Lower leg skin (tissue), 4 donors: ENCODE results near the gene WDFY4. TPM values are rescaled to one million over a fixed set of nuclear protein-coding genes. Genes with fewer than 3 reads are reported as not detected.

Experiments used
- DNase-seq, 2 donors: peaks; one replicate each; pipeline ENCODE4 v3.0.0-alpha.2; 2019; ENCODE audit warnings: low spot score in 2 of 2
- H3K4me3 ChIP-seq: fragments of 200-600 bp; sonication (generic); 2 replicates; pipeline ENCODE4 v1.5.1; 2017; ENCODE audit warnings: mild to moderate bottlenecking, low read depth; ENCODE audit not compliant: poor library complexity, severe bottlenecking
- POLR2A ChIP-seq, 2 donors: fragments of 450-650 bp; IDR thresholded peaks; one replicate each; pipeline ENCODE4 v1.6.1; 2016 to 2017; ENCODE audit warnings: antibody characterized with exemption in 2 of 2, mild to moderate bottlenecking in 1 of 2, moderate library complexity in 1 of 2
- WGBS, 2 donors: methylation state at CpG; one replicate each; pipeline ENCODE4 v1.1.5; 2018; 5-methylcytosine and 5-hydroxymethylcytosine counted together
- intact Hi-C: fragments of 100-400 bp; cut with DNase I; formaldehyde crosslinking; loops from one replicate; pipeline ENCODE4 v1.15.0; 2023; ENCODE audit warnings: low total_unique reads
- total RNA-seq, 4 donors: library from RNA; depleted of rRNA; stranded (reverse); fragments of >200 nt; gene quantifications; one replicate each; pipeline ENCODE4 v1.1.0, GENCODE V29; 2016
- TF ChIP-seq, protein P1 (sequence below), 3 donors: fragments of 450-650 bp; IDR thresholded peaks; one replicate each; pipeline ENCODE4 v1.5.1; 2016; ENCODE audit warnings: antibody characterized with exemption in 3 of 3, mild to moderate bottlenecking in 3 of 3, moderate library complexity in 2 of 3

WDFY4 gene
- total RNA-seq, 4 donors from 2014 or later = 0.91 to 4.2 (median 1.1) TPM

- TF ChIP-seq, protein P1, sequence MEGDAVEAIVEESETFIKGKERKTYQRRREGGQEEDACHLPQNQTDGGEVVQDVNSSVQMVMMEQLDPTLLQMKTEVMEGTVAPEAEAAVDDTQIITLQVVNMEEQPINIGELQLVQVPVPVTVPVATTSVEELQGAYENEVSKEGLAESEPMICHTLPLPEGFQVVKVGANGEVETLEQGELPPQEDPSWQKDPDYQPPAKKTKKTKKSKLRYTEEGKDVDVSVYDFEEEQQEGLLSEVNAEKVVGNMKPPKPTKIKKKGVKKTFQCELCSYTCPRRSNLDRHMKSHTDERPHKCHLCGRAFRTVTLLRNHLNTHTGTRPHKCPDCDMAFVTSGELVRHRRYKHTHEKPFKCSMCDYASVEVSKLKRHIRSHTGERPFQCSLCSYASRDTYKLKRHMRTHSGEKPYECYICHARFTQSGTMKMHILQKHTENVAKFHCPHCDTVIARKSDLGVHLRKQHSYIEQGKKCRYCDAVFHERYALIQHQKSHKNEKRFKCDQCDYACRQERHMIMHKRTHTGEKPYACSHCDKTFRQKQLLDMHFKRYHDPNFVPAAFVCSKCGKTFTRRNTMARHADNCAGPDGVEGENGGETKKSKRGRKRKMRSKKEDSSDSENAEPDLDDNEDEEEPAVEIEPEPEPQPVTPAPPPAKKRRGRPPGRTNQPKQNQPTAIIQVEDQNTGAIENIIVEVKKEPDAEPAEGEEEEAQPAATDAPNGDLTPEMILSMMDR (IDR thresholded peaks at IDR 0.05) = no peak
- TF ChIP-seq POLR2A (IDR thresholded peaks at IDR 0.05) = no peak
- intact Hi-C loops = no loop called here
- no peak overlapping the region for H3K4me3 ChIP-seq
- WGBS, 2 donors = 88 to 91% methylated on average over 5 of the region's 5 CpGs
- DNase-seq = no peak
These were observed 261.7 kb downstream of the WDFY4 start for GRCh38 chr10:48946332-48946731.

GRCh38 chr10:48946891-48947500 is 262.3 kb downstream of the WDFY4 start:
- no peak overlapping the region for H3K4me3 ChIP-seq
- no peak for DNase-seq
- TF ChIP-seq POLR2A (IDR thresholded peaks at IDR 0.05) = no peak
- TF ChIP-seq, protein P1 (IDR thresholded peaks at IDR 0.05) = no peak
- WGBS, 2 donors = 84 to 89% methylated on average over 12 of the region's 12 CpGs
- intact Hi-C loops = no loop called here

- H3K4me3 ChIP-seq = no peak overlapping the region
- DNase-seq = no peak
- TF ChIP-seq, protein P1 (IDR thresholded peaks at IDR 0.05) = no peak
- no peak for TF ChIP-seq POLR2A (IDR thresholded peaks at IDR 0.05)
- intact Hi-C loops = no loop called here
- WGBS, 2 donors = 66 to 69% methylated on average over 9 to 10 of the region's 10 CpGs
These were observed 263.2 kb downstream of the WDFY4 start for GRCh38 chr10:48947690-48948469.

DNA sequence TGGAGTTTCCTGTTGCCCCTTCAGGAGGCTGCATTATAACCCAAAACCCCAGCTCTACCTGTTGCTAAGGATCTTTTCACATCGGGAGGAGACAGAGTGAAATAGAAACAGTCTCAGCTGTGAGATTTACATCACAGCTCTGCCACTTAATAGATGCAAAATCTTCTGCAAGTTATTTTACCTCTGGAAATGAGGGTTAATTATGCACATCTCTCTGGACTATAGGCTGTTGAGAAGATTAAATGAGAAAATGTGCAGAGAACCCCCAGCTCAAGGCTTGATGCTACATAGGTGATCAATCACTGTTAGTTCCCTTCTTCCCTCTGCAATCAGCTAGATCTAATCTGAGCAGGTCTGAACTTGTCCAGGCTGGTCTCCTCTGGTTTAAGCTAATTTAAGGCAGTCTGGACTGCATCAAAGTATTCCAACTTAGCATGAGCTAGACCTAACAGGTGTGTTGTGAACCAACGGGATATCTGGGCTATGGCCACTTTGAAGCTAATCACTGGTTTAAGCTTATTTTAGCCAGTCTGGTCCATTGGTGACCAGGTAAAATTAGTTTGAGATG is 263.9 kb downstream of the WDFY4 start:
- no peak overlapping the region for H3K4me3 ChIP-seq
- TF ChIP-seq, protein P1 (IDR thresholded peaks at IDR 0.05) = no peak
- TF ChIP-seq POLR2A (IDR thresholded peaks at IDR 0.05) = no peak
- intact Hi-C loops = no loop called here
- WGBS, 2 donors = 56 to 62% methylated on average over 2 of the region's 2 CpGs
- no peak for DNase-seq

DNA sequence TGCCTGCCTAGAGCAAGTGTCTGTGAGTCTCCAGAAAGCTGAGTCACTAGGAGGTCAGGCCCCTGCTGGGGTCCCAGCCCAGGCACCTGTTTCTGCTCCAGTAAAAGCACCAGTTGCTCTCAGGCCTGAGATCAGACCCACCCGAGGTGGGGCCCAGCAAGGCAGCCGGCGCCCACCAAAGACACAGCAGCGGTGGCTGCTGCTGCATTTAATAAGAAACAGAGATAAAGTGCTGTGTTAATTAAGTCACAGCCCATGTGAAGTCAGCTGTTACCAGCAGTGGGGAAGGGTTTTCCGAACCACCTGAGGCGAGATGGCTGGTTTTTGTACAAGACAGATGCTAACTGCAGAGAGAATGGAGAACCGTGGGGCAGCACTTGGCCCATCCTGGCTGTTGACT is 267.0 kb downstream of the WDFY4 start:
- DNase-seq = no peak
- 67 to 79% methylated on average over 7 of the region's 7 CpGs for WGBS, 2 donors
- no peak overlapping the region for H3K4me3 ChIP-seq
- intact Hi-C loops = no loop called here
- TF ChIP-seq, protein P1 (IDR thresholded peaks at IDR 0.05) = no peak
- TF ChIP-seq POLR2A (IDR thresholded peaks at IDR 0.05) = no peak
